GM18951 (cell line): Measurements from ENCODE around the gene UBE2V1.

ENCODE experiments used
- POLR2A ChIP-seq: IDR thresholded peaks from 4 replicates; pipeline ENCODE4 v1.6.1; 2011; ENCODE audit warnings: mild to moderate bottlenecking; ENCODE audit not compliant: insufficient read length, insufficient read depth; ENCODE audit errors: extremely low read depth
- in situ Hi-C: fragments of 300-500 bp; cut with MboI; formaldehyde crosslinking; loops from one replicate; pipeline ENCODE4 v1.12.0; 2022; ENCODE audit warnings: low sequenced_read_pairs, mixed read lengths, inconsistent platforms; ENCODE audit not compliant: unreplicated experiment

Gene UBE2V1

DNA sequence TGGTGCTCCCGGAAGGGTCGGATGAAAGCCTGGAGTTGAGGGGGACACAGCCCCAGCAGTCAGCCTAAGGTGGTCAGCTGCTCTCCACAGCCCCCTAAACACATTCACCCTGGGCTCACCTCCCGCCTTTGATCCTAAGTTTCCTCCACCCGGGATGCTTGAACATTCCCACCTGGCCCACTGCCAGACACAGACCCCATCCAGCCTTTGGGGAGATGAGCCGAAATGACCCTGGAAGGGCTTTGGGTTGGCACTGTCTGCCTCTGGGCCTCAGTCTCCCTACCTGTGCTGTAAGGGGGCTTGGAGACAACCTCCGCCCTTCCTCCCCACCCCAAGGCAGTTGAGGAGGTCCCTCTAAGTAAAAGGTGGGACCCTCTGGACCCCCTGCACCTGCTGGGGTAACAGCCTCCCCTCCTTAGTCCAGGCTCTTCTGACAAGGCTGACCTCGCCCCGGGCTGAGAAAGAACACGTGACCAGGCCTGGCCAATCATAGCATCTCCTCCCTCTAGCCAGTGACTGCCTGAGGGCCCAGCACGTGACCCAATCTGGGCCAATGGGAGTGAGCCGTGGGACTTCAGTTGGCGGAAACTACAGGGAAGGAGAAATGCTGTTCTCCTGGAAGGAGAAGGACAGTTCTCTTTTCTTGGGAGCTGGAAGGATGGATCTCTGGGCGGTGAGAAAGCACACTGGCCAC, 16.9 kb upstream of the UBE2V1 start:
- TF ChIP-seq POLR2A, result no peak
- in situ Hi-C loops, result no loop called here

DNA sequence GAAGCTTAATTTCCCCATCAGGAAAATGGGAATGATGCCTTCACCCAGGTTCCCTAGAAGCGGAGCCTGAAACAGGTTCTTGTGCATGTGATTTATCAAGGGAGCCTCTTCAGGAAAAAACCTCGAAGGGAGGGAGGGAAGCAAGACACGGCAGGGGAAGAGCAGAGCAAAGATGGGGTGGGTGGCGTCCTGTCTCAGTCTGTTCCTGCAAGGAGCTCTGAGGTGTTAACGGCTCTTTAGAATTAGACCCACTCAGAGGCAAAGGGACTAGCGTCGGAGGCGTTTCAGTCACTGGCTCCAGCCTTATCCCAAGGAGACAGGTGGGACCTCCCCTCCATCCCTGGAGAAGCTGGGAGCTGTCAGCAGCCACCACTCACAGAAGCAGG, 15.6 kb upstream of the UBE2V1 start:
- in situ Hi-C loops, result no loop called here
- TF ChIP-seq POLR2A, result no peak

- no peak for TF ChIP-seq POLR2A
- in situ Hi-C loops, result no loop called here
Measured at GRCh38 chr20:50127587-50128519, 14.9 kb upstream of the UBE2V1 start.

DNA sequence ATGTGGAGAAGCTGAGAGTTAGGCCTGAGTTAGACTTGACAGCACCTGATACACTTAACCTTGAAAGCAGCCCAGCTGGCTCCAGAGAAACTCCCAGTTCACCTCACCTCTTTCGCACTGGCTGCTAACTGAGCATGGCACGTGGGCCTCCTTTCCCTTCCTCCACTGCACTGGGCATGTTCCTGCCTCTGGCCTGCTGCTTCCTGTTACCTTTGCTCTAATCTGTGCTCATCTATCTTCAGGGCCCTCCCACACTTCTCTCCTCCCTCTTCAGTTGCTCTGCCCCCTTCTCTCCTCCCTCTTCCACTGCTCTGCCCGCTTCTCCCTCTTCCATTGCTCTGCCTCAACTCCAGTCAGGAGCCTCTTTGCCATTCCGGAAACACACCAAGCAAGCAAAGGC, 13.7 kb upstream of the UBE2V1 start:
- in situ Hi-C loops, result no loop called here

DNA sequence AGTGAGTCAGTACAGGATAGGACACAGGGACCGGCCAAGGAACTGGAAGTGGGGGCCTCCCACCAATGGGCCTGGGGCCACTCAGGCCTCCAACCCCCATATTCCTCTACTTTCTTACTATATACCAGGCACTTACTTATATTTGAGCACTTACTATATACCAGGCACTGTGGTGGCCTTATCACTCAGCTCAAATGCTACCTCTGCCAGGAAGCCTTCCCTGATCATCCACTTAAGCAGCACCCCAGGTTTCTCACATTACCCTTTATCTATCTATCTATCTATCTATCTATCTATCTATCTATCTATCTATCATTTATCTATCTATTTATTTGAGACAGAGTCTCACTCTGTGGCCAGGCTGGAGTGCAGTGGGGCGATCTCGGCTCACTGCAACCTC, 12.3 kb upstream of the UBE2V1 start:
- TF ChIP-seq POLR2A, result no peak
- in situ Hi-C loops, result no loop called here

More for the DNA sequence above, 13.7 kb upstream of the UBE2V1 start:
- TF ChIP-seq POLR2A, result no peak

GRCh38 chr20:50124496-50124895, 11.5 kb upstream of the UBE2V1 start:
- in situ Hi-C loops, result no loop called here
- TF ChIP-seq POLR2A, result no peak

DNA sequence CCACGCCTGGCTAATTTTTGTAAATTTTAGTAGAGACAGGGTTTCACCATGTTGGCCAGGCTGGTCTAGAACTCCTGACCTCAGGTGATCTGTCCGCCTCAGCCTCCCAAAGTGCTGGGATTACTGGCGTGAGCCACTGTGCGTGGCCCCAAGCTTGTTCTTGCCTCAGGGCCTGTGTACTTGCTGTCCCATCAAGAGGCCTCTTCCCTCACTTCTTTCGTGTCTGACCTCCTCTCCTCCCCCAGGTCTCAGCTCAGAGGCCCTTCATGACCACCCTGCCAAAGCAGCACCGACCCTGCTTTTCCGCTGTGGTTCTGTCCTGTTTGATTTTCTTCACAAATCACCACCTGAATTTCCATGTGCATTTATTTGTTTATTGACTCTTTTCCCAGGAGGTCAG, 10.5 kb upstream of the UBE2V1 start:
- in situ Hi-C loops, result no loop called here

DNA sequence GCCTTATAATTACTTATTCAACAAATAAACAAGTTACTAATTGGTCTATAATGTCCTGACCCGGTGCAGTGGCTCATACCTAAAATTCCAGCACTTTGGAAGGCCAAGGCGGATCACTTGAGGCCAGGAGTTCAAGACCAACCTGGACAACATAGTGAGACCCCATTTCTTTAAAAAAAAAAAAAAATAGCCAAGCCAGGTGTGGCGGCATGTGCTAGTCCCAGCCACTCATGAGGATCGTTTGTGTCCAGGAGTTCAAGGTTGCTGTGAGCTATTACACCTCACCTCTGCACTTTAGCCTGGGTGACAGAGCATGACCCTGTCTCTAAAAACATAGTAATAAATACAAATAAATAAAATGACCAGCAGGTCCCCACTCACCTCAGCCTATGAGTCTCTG, 9.8 kb upstream of the UBE2V1 start:
- in situ Hi-C loops, result no loop called here
- no peak for TF ChIP-seq POLR2A

More for the DNA sequence above, 10.5 kb upstream of the UBE2V1 start:
- TF ChIP-seq POLR2A, result no peak

DNA sequence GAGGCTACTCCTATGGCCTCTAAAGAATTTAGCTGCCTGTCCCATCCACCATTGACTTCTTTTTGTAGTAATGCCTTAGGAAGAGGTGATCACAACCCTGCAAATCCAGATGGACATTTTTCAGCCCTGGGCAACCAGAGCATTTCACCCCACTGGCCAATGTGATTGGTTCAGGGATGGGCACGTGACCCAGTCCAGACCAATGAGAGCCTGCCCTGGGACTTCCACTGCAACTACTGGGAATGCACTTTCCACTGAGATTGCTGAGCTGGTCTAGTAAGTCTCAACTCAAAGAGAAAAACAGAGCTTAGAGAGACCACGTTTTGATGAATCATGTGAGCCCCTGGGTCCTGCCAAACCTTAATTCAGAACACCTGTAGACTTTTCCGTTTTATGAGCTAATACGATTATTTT, 8.9 kb upstream of the UBE2V1 start:
- no peak for TF ChIP-seq POLR2A
- in situ Hi-C loops, result no loop called here

GRCh38 chr20:50120935-50121693, 8.2 kb upstream of the UBE2V1 start:
- in situ Hi-C loops, result no loop called here
- TF ChIP-seq POLR2A, result no peak

DNA sequence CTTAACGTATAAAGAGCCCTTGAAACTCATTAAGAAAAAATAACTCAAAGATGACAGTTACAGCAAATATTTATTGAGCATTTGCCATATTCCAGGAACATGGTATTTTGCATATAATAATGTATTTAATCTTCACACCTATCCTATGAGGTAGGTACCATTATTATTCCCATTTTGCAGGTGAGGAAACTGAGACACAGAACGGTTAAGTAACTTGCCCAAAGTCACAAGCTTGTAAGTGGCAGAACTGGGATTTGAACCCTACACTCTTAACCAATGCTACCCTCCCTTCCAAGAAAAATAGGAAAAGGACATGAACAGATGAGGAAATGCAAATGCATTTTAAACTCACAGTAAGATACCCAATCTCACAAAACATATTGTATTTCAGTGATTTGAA, 5.3 kb upstream of the UBE2V1 start:
- no peak for TF ChIP-seq POLR2A
- in situ Hi-C loops, result no loop called here

DNA sequence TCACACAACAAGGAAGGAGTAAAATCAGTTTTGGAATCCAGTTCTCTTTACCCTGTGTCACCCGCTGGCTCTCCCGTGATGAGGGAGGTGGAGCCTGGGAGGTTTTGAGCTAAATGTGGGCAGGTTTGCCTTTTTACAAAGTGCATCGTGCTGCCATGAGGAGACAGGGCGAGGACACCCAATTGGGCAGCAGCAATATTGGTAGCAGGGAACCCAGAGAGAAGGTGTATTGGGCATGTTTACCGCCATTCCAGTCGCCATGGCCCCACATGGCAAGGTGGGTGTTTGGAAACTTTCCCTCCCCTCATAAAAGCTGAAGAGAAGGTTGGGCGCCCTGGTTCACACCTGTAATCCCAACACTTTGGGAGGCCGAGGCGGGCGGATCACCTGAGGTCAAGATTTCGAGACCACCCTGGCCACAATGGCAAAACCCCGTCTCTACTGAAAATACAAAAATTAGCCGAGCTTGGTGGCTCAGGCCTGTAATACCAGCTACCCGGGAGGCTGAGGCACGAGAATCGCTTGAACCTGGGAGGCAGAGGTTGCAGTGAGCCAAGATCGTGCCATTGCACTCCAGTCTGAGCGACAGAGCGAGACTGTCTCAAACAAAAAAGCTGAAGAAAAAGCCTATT, 3.5 kb upstream of the UBE2V1 start:
- no peak for TF ChIP-seq POLR2A

DNA sequence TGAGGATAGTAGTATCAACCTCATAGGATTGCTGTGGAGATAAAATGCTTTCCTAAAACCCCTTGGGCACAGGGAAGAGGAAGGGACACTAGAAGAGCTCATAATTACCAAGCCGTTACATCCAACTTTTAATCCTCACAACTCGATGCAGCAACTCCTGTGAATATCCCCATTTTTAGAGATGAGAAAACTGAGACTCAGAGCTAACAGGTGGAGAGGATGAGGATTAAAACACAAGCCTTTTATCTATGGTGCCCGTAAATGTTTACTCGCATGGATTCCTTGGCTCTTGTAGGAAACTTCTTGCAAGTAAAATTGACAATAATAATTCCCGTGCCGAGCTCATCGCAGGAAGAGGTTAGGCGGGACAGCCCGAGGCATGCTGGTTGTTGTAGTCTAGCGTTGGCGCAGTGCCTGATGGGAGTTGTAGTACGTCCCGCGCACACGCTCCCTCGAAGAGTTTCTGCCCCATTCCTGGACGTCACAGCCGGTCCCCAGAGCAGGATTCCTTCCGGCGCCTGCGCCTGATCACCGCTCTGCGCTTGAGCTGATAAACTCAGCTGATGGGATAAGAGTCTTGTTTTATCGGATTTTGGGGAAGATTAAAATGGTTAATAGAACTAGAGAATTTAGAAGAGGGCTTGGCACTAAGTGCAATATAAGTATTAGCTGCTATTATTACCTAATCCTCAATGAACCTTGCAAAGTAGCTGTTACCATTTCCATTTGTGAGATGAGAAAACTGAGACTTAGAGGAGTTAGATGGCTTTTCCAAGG, 2.8 kb upstream of the UBE2V1 start:
- peak; percentile 87 for TF ChIP-seq POLR2A
- in situ Hi-C loops, result no loop called here

More for the DNA sequence above, 3.5 kb upstream of the UBE2V1 start:
- in situ Hi-C loops, result no loop called here
